ENCODE data around the gene ZNF497.

Gene ZNF497

GRCh38 chr19:58304748-58305064, 57.8 kb downstream of the ZNF497 start:
- Histone ChIP-seq H3K4me1 (ENCODE audit: control insufficient read depth, low read length) (peaks cover 15% of the 10 kb centered on the region), H3K4me3 (ENCODE audit: low read length) (peak overlapping the region; percentile 96), H3K9me2 (replicated peaks; ENCODE audit: control insufficient read depth, low read length) (no peaks in the 10 kb centered on the region), H3F3A (ENCODE audit: control insufficient read depth, insufficient read depth) (no peaks in the 10 kb centered on the region), H3K79me2 (ENCODE audit: control insufficient read depth, low read length) (peaks cover 40% of the 10 kb centered on the region), H3K27me3 (ENCODE audit: control insufficient read depth, low read length) (no peaks in the 10 kb centered on the region), H3K4me2 (ENCODE audit: low read length) (peak overlapping the region; percentile 64), H3K9me3 (ENCODE audit: control insufficient read depth, insufficient read depth, low read length) (peaks cover 42% of the 10 kb centered on the region), H4K20me1 (ENCODE audit: control insufficient read depth, insufficient read depth, low read depth, low read length) (no peaks in the 10 kb centered on the region), H3K27ac (ENCODE audit: low read depth, low read length) (peak overlapping the region; percentile 6; the same call in 1 of the 2 replicates), H3K36me3 (ENCODE audit: control insufficient read depth, low read length) (peaks cover 65% of the 10 kb centered on the region)
- no peak for TF ChIP-seq EZH2phosphoT487 (IDR thresholded peaks at IDR 0.05; ENCODE audit: borderline replicate concordance, low read length)
- TF ChIP-seq CTCF (IDR thresholded peaks at IDR 0.05; ENCODE audit: low read depth, low read length, poor library complexity, severe bottlenecking), result no peak
